VCaP (cell line): ENCODE results near the gene LAG3.

Experiments
- H3K27ac ChIP-seq: fragments of 450-650 bp; 2 replicates; pipeline ENCODE4 v1.5.1; 2017
- CTCF ChIP-seq: fragments of 450-650 bp; conservative IDR thresholded peaks from 2 replicates; pipeline ENCODE4 v1.5.1; 2017; ENCODE audit warnings: mild to moderate bottlenecking, moderate library complexity

Gene LAG3

GRCh38 chr12:6817662-6818157, 45.4 kb downstream of the LAG3 start:
- H3K27ac ChIP-seq, result no peak overlapping the region
- TF ChIP-seq CTCF, result no peak

DNA sequence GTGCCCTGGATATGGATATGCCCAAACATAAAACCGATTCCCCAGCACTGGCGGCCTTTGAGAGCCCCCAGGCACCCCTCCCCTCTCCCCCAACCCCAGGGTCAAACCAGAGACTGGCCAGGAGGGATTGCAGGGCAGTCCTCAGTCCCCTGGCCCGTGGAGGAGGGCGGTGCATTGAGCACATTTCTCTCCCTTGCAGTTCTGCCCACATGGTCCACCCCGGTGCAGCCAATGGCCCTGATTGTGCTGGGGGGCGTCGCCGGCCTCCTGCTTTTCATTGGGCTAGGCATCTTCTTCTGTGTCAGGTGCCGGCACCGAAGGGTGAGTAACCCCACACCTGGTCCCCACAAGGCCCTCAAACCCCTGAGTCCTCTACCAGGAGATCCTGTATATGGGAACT, 45.9 kb downstream of the LAG3 start:
- no peak for TF ChIP-seq CTCF
- no peak overlapping the region for H3K27ac ChIP-seq

- H3K27ac ChIP-seq, result no peak overlapping the region
Observed at GRCh38 chr12:6818645-6819044, 46.3 kb downstream of the LAG3 start.

GRCh38 chr12:6819106-6820030, 47.0 kb downstream of the LAG3 start:
- no peak overlapping the region for H3K27ac ChIP-seq
- no peak for TF ChIP-seq CTCF

More at GRCh38 chr12:6818645-6819044, 46.3 kb downstream of the LAG3 start:
- TF ChIP-seq CTCF, result no peak

DNA sequence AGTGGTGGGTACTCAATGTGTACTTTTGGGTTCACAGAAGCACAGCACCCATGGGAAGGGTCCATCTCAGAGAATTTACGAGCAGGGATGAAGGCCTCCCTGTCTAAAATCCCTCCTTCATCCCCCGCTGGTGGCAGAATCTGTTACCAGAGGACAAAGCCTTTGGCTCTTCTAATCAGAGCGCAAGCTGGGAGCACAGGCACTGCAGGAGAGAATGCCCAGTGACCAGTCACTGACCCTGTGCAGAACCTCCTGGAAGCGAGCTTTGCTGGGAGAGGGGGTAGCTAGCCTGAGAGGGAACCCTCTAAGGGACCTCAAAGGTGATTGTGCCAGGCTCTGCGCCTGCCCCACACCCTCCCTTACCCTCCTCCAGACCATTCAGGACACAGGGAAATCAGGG, 47.8 kb downstream of the LAG3 start:
- H3K27ac ChIP-seq, result no peak overlapping the region
- TF ChIP-seq CTCF, result no peak

DNA sequence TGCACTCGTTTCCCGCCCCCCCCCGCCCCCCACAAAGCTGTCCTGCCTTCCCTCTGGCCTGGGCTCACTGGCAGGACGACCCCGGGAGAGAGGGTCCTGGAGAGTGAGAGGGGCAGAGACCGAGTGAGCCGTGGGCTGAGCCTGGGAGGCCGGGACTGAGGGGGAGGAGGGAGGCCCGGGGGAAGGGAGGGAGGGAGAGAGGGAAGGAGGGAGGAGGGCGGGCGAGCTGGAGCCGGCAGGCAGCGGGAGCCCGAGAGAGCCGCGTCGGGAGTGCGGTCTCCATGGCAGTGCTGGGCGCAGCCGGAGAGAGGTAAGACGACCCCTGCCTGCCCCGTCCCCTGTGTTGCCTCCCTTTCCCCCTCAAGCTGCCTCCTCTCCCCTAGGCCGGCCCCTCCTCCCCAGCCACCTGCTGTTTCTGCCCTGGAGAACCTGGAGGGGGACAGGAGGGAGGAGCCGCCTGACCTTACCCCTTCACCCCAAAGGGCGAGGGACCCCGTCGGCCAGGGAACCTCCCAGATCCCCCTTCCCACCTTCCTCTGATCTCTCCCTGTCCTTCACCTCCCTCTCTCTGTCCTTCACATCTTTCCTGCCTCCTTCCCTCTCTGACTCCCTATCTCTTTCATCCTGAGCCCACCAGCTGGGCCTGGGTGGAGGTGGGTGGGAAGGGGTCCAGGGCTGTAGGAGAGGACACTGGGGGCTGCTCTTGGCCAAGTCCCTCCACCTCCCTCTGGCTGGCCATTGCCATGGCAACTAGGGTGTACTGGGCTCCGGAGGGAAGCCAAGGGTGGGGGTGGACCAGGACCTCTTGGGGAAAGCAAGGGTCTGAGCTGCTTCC, 49.5 kb downstream of the LAG3 start, which contains the start of gene GPR162:
Gene GPR162 (plus strand): TSS at position 231 of the 835 bp plus-strand sequence. CDS start 2,078 bp downstream, outside the sequence.
- no peak for TF ChIP-seq CTCF

More for the DNA sequence above, 49.5 kb downstream of the LAG3 start, which contains the start of gene GPR162:
- peak within 1 kb of the TSS; percentile 69; the same call in 1 of the 2 replicates for H3K27ac ChIP-seq
